Islet precursor cell (in vitro differentiated cells): Measurements from ENCODE around the gene SALL1.

Experiments used
- DNase-seq: peaks from one replicate; pipeline ENCODE4 v3.0.0-alpha.2; 2018

SALL1 gene

DNA sequence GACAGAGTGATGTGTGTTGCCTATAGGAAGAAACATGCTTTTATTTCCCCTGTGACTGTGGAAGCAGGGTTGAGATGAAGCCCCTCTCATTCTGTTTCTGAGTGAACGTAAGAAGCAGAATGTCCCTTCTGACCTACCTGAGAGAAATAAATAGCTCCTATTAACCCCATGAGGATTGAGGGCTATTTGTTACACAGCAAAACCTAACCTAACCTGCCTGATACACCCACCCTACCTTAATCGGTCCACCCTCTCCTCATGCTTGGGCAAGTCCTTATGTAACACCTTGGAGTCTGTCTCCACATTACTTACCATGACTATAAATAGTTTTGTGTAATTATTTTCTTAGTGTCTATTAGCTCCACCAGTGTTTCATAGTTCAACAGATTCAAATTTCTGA lies 41.9 kb downstream of the SALL1 start:
- DNase-seq = no peak

DNA sequence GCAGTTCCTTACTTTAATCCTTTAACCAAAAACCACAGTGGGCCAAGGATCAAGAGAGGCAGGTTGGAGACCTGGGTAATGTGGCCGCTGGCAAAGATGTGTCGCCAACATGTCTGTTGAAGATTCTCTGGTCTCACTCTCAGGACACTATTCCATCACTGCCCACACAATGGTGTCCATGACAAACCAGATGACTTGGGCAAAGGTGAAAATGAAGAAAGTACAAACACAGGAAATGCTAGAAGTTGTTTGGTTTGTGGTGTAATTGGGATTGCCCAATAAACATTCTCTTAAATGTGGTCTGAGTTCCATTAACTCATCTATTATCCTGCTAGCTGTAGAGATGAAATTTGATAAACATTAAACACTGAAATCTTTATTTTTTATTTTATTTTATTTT lies 43.3 kb downstream of the SALL1 start:
- no peak for DNase-seq

DNA sequence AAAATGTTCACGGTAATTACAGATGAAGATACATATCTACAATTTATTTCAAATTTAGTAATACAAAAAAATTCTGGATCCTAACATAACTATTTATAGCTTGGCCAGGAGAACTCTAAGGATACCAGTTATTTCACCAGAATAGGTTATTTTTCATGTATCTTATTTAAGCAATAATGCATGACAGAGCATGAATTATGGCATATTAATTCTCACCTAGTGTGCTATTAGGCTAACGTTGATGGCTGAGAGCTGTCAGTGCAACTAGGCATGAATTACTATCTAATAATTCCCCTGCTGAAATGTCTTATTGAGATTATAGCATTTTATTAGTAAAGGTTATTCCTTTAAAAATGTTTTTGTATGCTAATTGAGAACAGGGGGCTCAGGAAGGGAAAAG lies 44.5 kb downstream of the SALL1 start:
- DNase-seq = no peak

DNA sequence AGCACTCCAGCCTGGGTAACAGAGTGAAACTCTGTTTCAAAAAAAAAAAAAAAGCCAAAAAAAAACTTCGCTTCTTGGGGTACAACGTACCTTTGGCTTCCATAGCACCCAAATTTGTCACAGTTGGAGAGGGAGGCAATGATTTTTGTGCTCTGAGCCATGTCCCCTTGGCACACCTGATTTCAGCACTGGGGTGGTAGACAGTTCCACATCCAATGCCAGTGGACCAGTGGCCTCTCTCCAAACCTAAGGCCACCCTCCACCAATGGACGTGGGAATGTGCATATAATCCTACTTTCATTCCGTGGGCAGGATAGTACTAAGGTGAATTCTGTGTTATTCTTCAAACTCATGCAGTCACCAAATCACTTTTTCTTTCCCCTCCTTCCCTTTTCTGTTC lies 47.5 kb downstream of the SALL1 start:
- DNase-seq = peak; percentile 16

DNA sequence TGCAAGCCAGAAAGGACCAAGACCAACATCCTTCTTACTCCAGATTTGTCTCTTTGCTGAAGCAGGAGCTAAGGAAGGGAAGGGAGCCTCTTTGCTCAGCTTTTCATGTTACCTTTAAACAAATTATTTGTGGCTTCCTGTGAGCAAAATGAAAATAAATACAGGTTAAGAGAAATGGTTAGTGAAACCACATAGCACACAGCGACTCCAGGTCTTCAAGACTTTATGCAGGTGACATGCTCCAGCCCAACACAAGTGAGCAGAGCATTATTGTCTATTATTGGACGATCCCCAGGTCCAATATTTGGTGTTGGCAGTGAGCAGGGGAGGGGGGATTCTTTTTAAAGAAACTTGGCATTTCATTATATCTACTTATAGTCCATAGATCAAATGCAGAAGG lies 53.3 kb downstream of the SALL1 start:
- DNase-seq = no peak

DNA sequence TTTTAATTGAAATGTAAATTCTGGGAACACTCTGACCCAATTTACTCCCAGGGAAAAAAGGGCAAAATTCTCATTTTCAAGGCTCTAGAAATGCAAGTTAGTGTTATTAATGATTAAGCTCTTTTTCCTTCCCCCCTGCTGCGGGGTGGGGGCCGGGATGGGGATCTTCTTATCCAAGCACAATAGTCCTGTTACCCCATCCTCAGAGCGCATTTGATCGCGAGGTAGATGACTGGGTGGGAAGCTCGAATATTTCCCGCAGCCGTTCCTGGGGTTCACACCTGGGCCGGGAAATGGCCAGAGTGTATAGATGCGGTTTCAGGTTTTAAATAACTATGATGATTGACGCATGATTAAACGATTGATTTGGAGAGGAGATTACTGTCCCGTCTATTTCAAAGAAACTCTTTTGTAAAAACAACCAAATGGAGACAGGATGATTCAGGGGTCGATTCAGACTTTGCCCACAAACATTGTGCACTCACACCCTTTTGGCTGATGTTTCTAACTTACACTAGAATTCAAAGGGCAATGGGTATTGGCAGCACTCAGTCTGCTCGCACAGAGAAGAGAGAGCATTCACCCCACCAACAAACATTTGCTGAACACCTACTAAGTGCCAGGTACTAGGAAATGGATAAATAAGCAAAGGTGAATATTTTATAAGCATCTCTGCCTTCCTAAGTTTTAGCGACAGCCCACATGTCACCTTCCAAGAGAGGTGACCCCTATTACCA lies 55.0 kb downstream of the SALL1 start:
- peak; percentile 32 for DNase-seq

DNA sequence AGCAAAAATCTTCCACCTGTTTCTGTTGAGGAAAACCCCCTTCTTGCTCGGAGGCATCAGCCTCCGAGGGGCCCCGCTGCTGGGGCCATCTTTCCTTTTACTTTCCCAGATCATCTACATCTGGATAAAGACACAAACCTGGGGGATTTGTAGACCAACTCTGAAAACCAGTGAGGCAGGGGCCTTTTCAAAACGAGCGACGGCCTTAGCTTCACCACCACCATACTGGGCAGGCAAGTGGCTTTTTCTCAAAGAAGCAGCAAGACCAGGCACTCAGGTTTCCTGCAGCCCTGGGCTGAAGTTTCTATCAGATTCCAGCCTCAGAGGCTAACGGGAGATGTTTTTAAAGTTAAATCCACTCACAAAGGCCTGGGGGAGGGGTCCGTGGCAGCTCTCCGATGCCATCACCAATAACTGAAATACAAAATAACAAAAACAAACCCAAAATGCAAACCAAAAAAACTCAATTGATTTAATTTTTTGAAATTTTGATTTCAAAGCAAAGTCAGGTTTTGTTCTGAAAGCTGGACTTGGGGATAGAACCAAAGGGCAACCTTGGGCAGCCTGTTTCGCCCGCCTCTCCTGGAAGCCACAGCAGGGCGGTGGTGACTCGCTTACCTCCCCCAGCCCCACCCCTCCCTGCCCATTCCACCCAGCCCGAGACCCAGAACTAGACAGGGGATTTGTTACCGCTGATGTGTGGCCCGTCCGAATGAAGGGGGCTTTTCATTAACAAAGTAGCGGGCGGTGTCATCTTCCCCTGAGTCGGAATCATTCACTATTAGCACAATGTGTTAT lies 55.8 kb downstream of the SALL1 start:
- peak; percentile 48 for DNase-seq

DNA sequence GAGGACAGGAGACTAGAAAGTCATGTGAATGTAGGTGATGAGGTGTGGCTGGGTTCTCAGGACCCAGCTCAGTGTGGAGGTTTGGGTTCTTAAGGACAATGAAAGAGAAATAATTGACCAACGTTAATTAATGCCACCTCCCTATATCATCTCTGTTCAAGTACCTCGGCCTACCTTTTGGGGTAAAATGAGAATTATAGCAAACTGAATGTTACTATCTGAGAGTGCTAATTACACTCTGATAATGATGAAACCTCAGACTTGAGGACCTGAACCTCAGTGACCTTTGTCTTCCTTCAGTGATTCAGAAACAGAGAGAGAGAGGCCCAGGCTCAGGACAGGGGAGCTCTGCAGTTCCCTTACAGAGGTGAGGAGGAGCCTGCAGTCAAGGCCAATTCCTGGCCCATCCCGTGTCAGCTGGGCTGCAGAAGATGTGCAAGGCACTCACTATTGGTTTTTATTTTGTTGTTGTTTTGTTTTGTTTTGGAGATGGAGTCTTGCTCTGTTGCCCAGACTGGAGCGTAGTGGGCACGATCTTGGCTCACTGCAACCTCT lies 57.3 kb downstream of the SALL1 start:
- no peak for DNase-seq
